GM12892 (cell line): Measurements from ENCODE around the gene HBEGF.

ENCODE experiments used
- POLR2A ChIP-seq: IDR thresholded peaks from 2 replicates; pipeline ENCODE4 v1.6.1; 2011; ENCODE audit warnings: low read depth, low read length, control low read depth
- POLR2AphosphoS5 ChIP-seq: IDR thresholded peaks from 2 replicates; pipeline ENCODE4 v1.6.1; 2011; ENCODE audit warnings: low read depth, low read length, control low read depth
- TAF1 ChIP-seq: IDR thresholded peaks from 2 replicates; pipeline ENCODE4 v1.6.1; 2011; ENCODE audit warnings: low read depth, mild to moderate bottlenecking, control low read depth, low read length, borderline replicate concordance

GRCh38 chr5:140372971-140373487 is 26.6 kb upstream of the HBEGF start:
- TF ChIP-seq POLR2A (no peak), POLR2AphosphoS5 (no peak), TAF1 (no peak)
